HG03139 (cell line): ENCODE data around the gene UXS1.

Experiments used
- ATAC-seq: cut with Tn5 transposase; IDR thresholded peaks from one replicate; pipeline ENCODE4 v1.9.1; 2021; ENCODE audit not compliant: unreplicated experiment

The UXS1 gene

GRCh38 chr2:106161938-106162820 is 31.9 kb downstream of the UXS1 start:
- no peak for ATAC-seq

DNA sequence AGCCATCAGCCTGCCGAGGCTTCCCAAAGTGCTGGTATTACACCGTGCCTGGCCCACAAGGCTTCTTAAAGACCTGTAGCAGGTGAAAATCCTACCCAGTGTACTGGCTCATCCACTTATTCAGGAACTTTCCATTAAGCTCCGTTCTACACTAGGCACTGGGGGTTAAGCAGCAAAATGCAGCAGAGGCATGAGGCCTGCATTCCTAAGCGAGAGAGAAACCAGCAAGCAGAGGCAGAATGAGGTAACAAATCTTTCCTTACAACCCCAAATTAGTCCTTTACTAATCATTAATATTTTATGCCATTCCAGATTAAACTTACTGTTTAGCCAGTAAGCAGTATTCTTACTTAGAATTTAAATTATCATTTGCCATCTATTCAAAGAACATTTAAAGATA is 32.8 kb downstream of the UXS1 start:
- ATAC-seq: no peak

- ATAC-seq: peak; percentile 50
These were observed 33.3 kb downstream of the UXS1 start for GRCh38 chr2:106160786-106161261.

DNA sequence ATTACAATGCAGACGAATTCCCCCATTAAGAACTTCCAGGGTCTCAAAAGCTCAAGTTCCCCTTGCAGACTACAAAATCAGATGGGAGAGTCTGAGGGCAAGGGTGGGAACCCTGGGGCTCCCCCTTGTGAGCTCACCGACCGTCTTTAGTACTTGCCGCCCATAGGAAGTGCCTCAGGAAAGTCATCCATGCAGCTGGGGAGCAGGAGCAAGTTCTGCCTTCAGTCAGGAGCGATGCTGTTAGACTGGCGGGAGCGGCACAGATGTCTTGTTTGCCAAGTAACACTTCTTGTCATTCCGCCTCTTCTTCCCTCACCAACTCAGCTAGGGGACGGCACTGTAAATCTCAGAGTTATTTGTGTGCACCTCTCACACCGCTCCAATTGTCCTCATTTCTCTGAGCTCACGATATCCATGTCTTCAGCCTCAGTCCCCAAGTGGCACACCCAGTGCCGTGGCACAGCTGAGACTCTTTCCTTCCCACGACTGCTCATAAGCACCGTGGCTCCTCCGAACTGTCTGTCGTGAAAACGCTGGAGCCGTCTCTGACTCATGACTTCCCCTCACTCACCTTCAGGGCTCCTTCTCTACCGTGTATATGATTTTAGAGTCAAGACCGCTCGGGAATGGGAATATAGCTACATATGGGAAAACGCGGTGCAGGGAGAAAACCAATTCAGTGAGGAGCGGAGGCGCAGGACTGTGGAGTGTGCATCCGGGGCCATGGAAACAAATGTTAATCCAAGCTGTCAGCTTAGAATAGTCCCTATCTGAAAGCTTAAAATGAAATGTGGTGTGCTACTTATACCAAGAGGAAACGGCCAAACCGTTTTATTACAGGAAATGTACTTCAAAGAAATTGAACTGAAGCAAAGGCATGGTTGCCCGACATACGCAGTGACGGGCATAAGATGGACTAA is 34.0 kb downstream of the UXS1 start:
- ATAC-seq: peak; percentile 40

DNA sequence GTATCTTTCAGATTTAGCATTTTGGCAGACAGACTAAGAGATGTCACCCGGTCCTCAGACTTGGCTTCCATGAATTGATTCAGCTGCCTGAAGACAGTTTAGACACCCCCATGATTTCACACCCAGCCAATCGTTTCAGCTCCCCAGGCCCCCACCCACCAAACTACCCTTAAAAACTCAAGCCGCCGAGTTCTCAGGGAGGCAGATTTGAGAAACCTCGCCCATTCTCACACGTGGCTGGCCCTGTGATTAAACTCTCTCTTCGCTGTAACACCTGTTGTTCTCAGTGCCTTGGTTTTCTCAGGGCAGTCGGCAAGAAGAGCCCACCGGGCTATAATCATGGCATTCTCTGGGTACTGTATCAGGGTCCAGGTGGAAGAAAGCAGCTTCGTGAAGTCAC is 35.2 kb downstream of the UXS1 start:
- ATAC-seq: no peak

DNA sequence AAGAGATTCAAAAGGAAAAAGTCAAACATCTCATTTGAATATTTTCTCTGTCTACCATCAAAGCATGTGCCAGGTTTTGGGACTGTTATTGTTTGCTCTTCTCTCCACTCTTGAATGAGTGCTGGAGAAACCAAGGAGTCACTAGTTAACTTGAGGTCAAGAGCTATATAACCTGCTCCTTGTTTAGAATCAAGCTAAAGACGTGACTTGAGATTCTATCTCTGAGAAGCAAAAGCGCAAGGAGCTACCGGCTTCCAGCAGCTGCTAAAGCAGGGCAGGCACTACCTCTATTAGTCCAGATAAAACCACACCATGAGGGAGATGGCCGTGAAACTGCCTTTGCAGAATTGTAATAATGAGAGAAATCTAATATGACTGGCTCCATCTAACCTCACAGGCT is 36.0 kb downstream of the UXS1 start:
- no peak for ATAC-seq

DNA sequence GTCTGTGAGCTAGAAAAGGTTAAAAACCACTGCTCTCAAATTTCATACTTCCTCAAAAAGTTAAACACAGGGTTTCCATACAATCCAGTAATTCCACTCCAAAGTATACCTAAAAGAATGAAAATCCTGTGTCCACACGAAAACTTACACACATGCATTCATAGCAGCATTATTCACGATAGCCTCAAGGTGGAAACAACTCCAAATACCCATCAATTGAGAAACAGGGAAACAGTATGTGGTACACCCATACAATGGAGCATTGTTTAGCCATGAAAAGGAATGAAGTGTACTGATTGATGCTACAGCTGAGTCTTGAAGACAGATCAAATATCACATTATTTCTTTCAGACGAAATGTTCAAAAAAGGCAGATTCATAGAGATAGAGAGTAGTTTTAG is 36.7 kb downstream of the UXS1 start:
- ATAC-seq: no peak

- no peak for ATAC-seq
These were observed 37.5 kb downstream of the UXS1 start for GRCh38 chr2:106156305-106157296.

- ATAC-seq: no peak
These were observed 40.3 kb downstream of the UXS1 start for GRCh38 chr2:106153781-106154180.

DNA sequence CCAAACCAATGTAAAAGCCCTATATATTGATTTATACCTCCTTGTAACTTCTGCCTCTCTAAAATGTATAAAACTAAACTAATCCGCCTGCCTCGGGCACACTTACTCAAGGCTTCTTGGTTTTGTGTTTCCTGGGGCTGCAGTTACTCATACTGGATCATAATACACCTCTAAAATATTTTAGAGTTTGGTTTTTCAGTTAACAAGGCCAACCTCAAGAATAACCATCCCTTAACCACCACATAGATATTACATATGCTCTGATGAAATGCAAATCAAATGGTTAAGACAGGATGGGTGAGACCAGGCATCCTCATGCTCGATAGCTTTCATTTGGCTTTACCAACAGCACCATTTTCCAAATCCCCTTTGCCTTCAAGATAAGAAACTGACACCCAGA is 46.4 kb downstream of the UXS1 start:
- ATAC-seq: peak; percentile 87

GRCh38 chr2:106147159-106147558 is 46.9 kb downstream of the UXS1 start:
- no peak for ATAC-seq

DNA sequence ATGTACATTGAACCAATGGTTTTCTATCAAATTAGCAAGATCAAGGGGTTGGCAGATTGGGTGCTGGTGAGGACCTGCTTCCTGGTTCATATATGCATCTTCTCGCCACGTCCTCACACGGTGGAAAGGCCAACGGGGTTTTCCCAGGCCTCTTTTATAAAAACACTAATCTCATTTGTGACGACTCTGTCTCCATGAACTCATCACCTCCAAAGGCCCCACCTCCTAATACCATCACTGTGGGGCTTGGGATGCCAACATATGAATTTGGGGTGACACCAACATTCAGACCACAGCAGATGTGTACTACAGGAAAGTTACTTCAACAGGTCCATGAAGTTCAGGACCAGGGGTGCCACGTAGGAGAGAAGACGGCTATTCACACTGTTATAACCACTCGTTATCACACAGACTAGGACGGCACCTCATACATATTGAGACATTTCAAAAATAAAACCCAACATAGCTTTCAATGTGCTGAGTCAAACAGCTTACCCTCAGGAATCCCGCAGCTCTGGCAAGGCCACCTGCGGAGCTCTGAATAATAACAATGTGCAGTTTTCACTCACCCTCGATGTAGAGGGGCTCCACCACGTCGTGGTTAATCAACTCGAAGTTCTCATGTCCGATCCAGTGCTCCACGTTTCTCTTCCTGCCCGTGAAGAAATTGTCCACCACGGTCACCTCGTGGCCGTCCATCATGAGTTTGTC is 49.3 kb downstream of the UXS1 start:
- ATAC-seq: no peak

- no peak for ATAC-seq
These were observed 50.4 kb downstream of the UXS1 start for GRCh38 chr2:106143495-106144215.

DNA sequence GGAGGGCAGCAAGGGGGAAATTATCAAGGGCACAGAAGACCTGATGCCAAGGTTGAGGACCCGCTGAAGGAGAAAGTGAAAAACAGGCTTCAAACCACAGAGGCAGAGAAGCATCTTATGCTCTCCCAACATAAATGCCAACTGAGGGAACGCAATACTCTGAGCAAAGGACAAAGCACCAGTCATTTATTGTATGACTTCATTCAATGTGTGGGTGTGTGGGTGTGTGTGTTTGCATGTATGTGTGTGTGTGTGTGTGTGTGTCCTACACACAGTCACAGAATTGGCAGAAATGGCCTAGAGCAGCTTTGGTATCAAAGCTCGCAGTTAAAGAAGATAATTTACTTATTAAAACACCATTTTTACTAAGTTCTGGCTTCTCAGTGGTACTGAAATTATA is 51.4 kb downstream of the UXS1 start:
- ATAC-seq: no peak

DNA sequence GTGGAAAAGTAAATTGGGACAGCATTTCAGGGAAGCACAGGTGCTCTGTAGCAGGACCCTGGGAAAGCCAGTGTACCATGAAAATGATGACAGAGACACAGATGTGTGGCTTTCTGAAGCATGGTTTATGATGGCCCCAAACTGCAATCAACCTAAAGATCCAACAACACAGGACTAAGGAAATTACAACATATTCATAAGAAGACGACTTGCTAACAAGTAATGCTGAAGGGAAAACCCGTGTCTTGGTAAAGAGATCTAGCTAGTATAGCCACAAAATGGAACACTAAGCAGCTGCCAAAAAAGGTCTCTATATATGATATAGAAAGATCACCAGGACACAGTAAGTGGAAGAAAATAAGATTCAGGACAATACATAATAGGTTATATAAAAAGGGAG is 53.2 kb downstream of the UXS1 start:
- ATAC-seq: no peak

- no peak for ATAC-seq
These were observed 54.0 kb downstream of the UXS1 start for GRCh38 chr2:106140113-106140512.

DNA sequence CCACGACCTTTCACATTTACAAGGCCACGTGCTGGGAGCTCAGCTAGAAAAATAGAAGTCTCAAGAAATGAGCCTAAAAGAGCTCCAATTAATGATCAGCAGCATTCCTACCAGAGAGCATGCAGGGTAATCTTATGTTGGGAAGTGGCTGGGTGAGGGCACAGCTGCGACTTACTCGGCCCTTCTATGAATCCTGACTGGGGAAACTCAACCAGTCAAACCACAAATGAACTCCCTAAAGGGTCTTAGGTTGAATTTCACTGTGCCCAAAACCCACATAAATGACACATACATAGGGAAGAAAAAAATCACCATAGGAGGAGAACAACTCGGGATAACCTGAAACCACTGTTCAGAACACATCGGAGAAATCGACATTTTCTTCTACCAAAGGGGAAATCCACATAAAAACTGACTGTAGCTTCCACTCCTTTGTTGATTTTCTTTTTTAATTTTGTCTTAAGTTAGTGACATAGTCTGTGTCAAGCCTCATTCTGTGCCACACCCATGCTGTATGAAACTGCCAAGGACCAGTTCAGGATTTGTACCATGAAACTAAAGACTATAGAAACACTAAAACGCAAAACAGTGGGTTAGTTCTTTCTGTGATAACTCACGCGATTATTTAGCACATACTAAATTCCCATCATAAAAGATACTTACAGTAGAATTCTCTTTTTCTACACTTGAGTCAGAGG is 54.7 kb downstream of the UXS1 start:
- no peak for ATAC-seq

- no peak for ATAC-seq
These were observed 55.4 kb downstream of the UXS1 start for GRCh38 chr2:106138543-106139237.
